ENCODE measurements around the gene GPR155. TPM values are rescaled to one million over a fixed set of nuclear protein-coding genes. Genes with fewer than 3 reads are reported as not detected.

Gene GPR155
- total RNA-seq, 6 experiments from 2014 or later, result 3.2 to 8.3 (median 4.4) TPM

- Mint-ChIP-seq H3K4me1 (ENCODE audit: low read depth) (peaks cover 34% of the 10 kb centered on the region), H3K9me3 (no peaks in the 10 kb centered on the region), H3K27ac (no peak overlapping the region), H3K27me3 (ENCODE audit: insufficient read depth) (no peaks in the 10 kb centered on the region), H3K4me3 (no peak overlapping the region), H3K36me3 (ENCODE audit: low read depth) (peaks cover 13% of the 10 kb centered on the region)
- TF ChIP-seq CTCF (IDR thresholded peaks at IDR 0.05), result no peak
- DNase-seq, result no peak
Observed at GRCh38 chr2:174400853-174401252, 86.0 kb downstream of the GPR155 start.

- no peaks in the 10 kb centered on the region for H3K9me3 Mint-ChIP-seq
- peak overlapping the region; percentile 20; the same call in 1 of the 2 replicates for H3K4me3 Mint-ChIP-seq
- H3K36me3 Mint-ChIP-seq (ENCODE audit: low read depth), result peaks cover 18% of the 10 kb centered on the region
- DNase-seq, result peak; percentile 60
- H3K4me1 Mint-ChIP-seq (ENCODE audit: low read depth), result peaks cover 40% of the 10 kb centered on the region
- H3K27me3 Mint-ChIP-seq (ENCODE audit: insufficient read depth), result no peaks in the 10 kb centered on the region; the same call in 1 of the 2 replicates
- TF ChIP-seq CTCF (IDR thresholded peaks at IDR 0.05), result no peak
- peak overlapping the region; percentile 36 for H3K27ac Mint-ChIP-seq
Observed at GRCh38 chr2:174399171-174399570, 87.7 kb downstream of the GPR155 start.

- Mint-ChIP-seq H3K4me3 (no peak overlapping the region), H3K36me3 (ENCODE audit: low read depth) (peaks cover 10% of the 10 kb centered on the region), H3K27me3 (ENCODE audit: insufficient read depth) (no peaks in the 10 kb centered on the region; the same call in 1 of the 2 replicates), H3K9me3 (no peaks in the 10 kb centered on the region), H3K4me1 (ENCODE audit: low read depth) (peaks cover 54% of the 10 kb centered on the region), H3K27ac (no peak overlapping the region)
- no peak for DNase-seq
- TF ChIP-seq CTCF (IDR thresholded peaks at IDR 0.05), result no peak
Observed at GRCh38 chr2:174397773-174398172, 89.1 kb downstream of the GPR155 start.

GRCh38 chr2:174395969-174396630 is 90.7 kb downstream of the GPR155 start:
- no peak for TF ChIP-seq CTCF (IDR thresholded peaks at IDR 0.05)
- Mint-ChIP-seq H3K36me3 (ENCODE audit: low read depth) (peaks cover 10% of the 10 kb centered on the region), H3K27me3 (ENCODE audit: insufficient read depth) (no peaks in the 10 kb centered on the region; the same call in 1 of the 2 replicates), H3K27ac (peak overlapping the region; percentile 98), H3K9me3 (no peaks in the 10 kb centered on the region), H3K4me1 (ENCODE audit: low read depth) (peaks cover 56% of the 10 kb centered on the region), H3K4me3 (peak overlapping the region; percentile 99)
- no peak for DNase-seq

- Mint-ChIP-seq H3K27me3 (ENCODE audit: insufficient read depth) (no peaks in the 10 kb centered on the region; the same call in 1 of the 2 replicates), H3K4me1 (ENCODE audit: low read depth) (peaks cover 51% of the 10 kb centered on the region), H3K36me3 (ENCODE audit: low read depth) (peaks cover 16% of the 10 kb centered on the region), H3K4me3 (peak within 1 kb of the TSS; percentile 99), H3K9me3 (no peaks in the 10 kb centered on the region), H3K27ac (peak within 1 kb of the TSS; percentile 98)
- TF ChIP-seq CTCF (IDR thresholded peaks at IDR 0.05), result no peak
- peak; percentile 48 for DNase-seq
Observed at GRCh38 chr2:174395284-174395968, 91.4 kb downstream of the GPR155 start, which contains the start of gene SCRN3. SCRN3 (plus strand) TSS chr2:174395730; CDS start chr2:174398284, 2,554 bp downstream.
